ENCODE measurements around the gene KRTAP10-12. TPM values are rescaled to one million over a fixed set of nuclear protein-coding genes. Genes with fewer than 3 reads are reported as not detected.

KRTAP10-12 gene
- total and polyA plus RNA-seq, 2 of the 4 experiments (the other 2 are of a cell fraction): not detected

- POLR2A ChIA-PET (ENCODE audit: unreplicated experiment): no interaction called here
- no TSS peak for BruUV-seq (replicated peaks)
- in situ Hi-C loops (cut with MboI; ENCODE audit: low sequenced_read_pairs): no loop called here
These were observed 29.9 kb downstream of the KRTAP10-12 start for GRCh38 chr21:44726826-44727225.

More at GRCh38 chr21:44726826-44727225, 29.9 kb downstream of the KRTAP10-12 start:
- CTCF ChIA-PET: no interaction called here
- Histone ChIP-seq H3K36me3 (ENCODE audit: control insufficient read depth, insufficient read depth, low read length) (no peaks in the 10 kb centered on the region), H4K91ac (ENCODE audit: insufficient read depth, low read depth, low read length) (no peak overlapping the region), H2BK20ac (ENCODE audit: low read depth, low read length) (no peak overlapping the region), H3K9me1 (ENCODE audit: insufficient read depth, low read length) (no peaks in the 10 kb centered on the region), H2BK15ac (ENCODE audit: low read depth, low read length) (no peak overlapping the region), H3K4me1 (ENCODE audit: control insufficient read depth, insufficient read depth, low read length) (no peaks in the 10 kb centered on the region), H3K18ac (ENCODE audit: low read depth, low read length) (no peak overlapping the region), H3K4me3 (ENCODE audit: insufficient read depth, low read depth, low read length) (no peak overlapping the region), H2AK9ac (replicated peaks; ENCODE audit: low read depth, low read length, poor library complexity) (no peak overlapping the region), H4K8ac (ENCODE audit: low read depth in 2 of 2, low read length in 2 of 2) (no peak overlapping the region), H3K9me3 (ENCODE audit: control insufficient read depth, insufficient read depth, low read length) (no peaks in the 10 kb centered on the region), H2BK120ac (ENCODE audit: low read depth, low read length) (no peak overlapping the region), H2BK5ac (ENCODE audit: low read depth, low read length, poor library complexity, severe bottlenecking) (no peak overlapping the region), H4K5ac (ENCODE audit: low read depth, low read length) (no peak overlapping the region), H3K14ac (replicated peaks; ENCODE audit: low read depth, low read length) (no peak overlapping the region), H4K20me1 (ENCODE audit: insufficient read depth, low read length) (no peaks in the 10 kb centered on the region), H3K4ac (ENCODE audit: low read depth, low read length) (no peak overlapping the region), H3K4me2 (ENCODE audit: low read depth, low read length) (no peak overlapping the region), H3K23ac (ENCODE audit: low read depth, low read length) (no peak overlapping the region), H3K27ac (ENCODE audit: insufficient read depth, low read length) (no peak overlapping the region), H2AFZ (replicated peaks; ENCODE audit: low read length, poor library complexity) (no peak overlapping the region), H2AK5ac (ENCODE audit: low read depth, low read length) (no peak overlapping the region), H3K56ac (ENCODE audit: extremely low read depth, insufficient read depth, low read length) (no peak overlapping the region), H3K27me3 (ENCODE audit: control insufficient read depth, insufficient read depth, low read length) (peaks cover 43% of the 10 kb centered on the region), H3K9ac (ENCODE audit: low read depth, low read length) (no peak overlapping the region), H3K79me1 (ENCODE audit: low read depth in 1 of 2, low read length in 2 of 2) (no peaks in the 10 kb centered on the region)
- WGBS, 2 experiments (ENCODE audit: extremely low coverage in 2 of 2, insufficient read length in 1 of 2): 78% methylated on average over 6 of the region's 6 CpGs; no CpG with 5 or more reads in 1 of the 2 experiments
- TF ChIP-seq ELK1 (IDR thresholded peaks at IDR 0.05; ENCODE audit: borderline replicate concordance, low read depth, low read length): no peak
- no peak for TF ChIP-seq FOS (IDR thresholded peaks at IDR 0.05; ENCODE audit: low read depth, low read length)
- TF ChIP-seq POLR2A (IDR thresholded peaks at IDR 0.05; ENCODE audit: low read depth, low read length): no peak
- TF ChIP-seq RFX5 (IDR thresholded peaks at IDR 0.05; ENCODE audit: low read depth, low read length): no peak
- intact Hi-C loops (cut with micrococcal nuclease) (no loop called here), dilution Hi-C loops (cut with HindIII; ENCODE audit: low sequenced_read_pairs, unreplicated experiment) (no loop called here)
- ATAC-seq (ENCODE audit: low read depth): no peak
- DNase-seq: no peak
